ENCODE measurements around the gene C1orf226.

The C1orf226 gene

GRCh38 chr1:162386292-162387225 lies 5.0 kb downstream of the C1orf226 start:
- Mint-ChIP-seq H3K4me3 (no peak overlapping the region), H3K36me3 (no peaks in the 10 kb centered on the region), H3K4me1 (no peaks in the 10 kb centered on the region), H3K9me3 (no peaks in the 10 kb centered on the region), H3K27ac (no peak overlapping the region)
- DNase-seq (ENCODE audit: low spot score in 2 of 2) (no peak), ATAC-seq (no peak)

- H3K36me3 Mint-ChIP-seq: no peaks in the 10 kb centered on the region
- no peak overlapping the region for H3K4me3 Mint-ChIP-seq
- no peaks in the 10 kb centered on the region for H3K9me3 Mint-ChIP-seq
- no peak for ATAC-seq
- DNase-seq (ENCODE audit: low spot score in 2 of 2): no peak
- H3K27ac Mint-ChIP-seq: no peak overlapping the region
- no peaks in the 10 kb centered on the region for H3K4me1 Mint-ChIP-seq
Observed at GRCh38 chr1:162387226-162388082, 5.9 kb downstream of the C1orf226 start.

- Mint-ChIP-seq H3K9me3 (no peaks in the 10 kb centered on the region), H3K4me3 (no peak overlapping the region), H3K4me1 (no peaks in the 10 kb centered on the region), H3K36me3 (no peaks in the 10 kb centered on the region), H3K27ac (no peak overlapping the region)
- no peak for ATAC-seq
- DNase-seq (ENCODE audit: low spot score in 2 of 2): no peak
Observed at GRCh38 chr1:162388083-162388594, 6.6 kb downstream of the C1orf226 start.

GRCh38 chr1:162388615-162389014 lies 7.1 kb downstream of the C1orf226 start:
- no peak overlapping the region for H3K4me3 Mint-ChIP-seq
- no peak for DNase-seq (ENCODE audit: low spot score in 2 of 2)
- no peaks in the 10 kb centered on the region for H3K36me3 Mint-ChIP-seq
- no peaks in the 10 kb centered on the region for H3K9me3 Mint-ChIP-seq
- H3K4me1 Mint-ChIP-seq: no peaks in the 10 kb centered on the region
- no peak for ATAC-seq
- H3K27ac Mint-ChIP-seq: no peak overlapping the region

- H3K4me1 Mint-ChIP-seq: no peaks in the 10 kb centered on the region
- H3K9me3 Mint-ChIP-seq: no peaks in the 10 kb centered on the region
- no peak for DNase-seq (ENCODE audit: low spot score in 2 of 2)
- no peak overlapping the region for H3K27ac Mint-ChIP-seq
- ATAC-seq: no peak
- H3K4me3 Mint-ChIP-seq: no peak overlapping the region
- H3K36me3 Mint-ChIP-seq: no peaks in the 10 kb centered on the region
Observed at GRCh38 chr1:162389021-162389818, 7.7 kb downstream of the C1orf226 start.

GRCh38 chr1:162389971-162390370 lies 8.4 kb downstream of the C1orf226 start:
- H3K27ac Mint-ChIP-seq: no peak overlapping the region
- no peak for ATAC-seq
- H3K4me3 Mint-ChIP-seq: no peak overlapping the region
- no peaks in the 10 kb centered on the region for H3K9me3 Mint-ChIP-seq
- H3K36me3 Mint-ChIP-seq: no peaks in the 10 kb centered on the region
- DNase-seq (ENCODE audit: low spot score in 2 of 2): no peak
- no peaks in the 10 kb centered on the region for H3K4me1 Mint-ChIP-seq

- ATAC-seq: peak; percentile 24
- no peaks in the 10 kb centered on the region for H3K4me1 Mint-ChIP-seq
- H3K4me3 Mint-ChIP-seq: no peak overlapping the region
- no peaks in the 10 kb centered on the region for H3K36me3 Mint-ChIP-seq
- DNase-seq (ENCODE audit: low spot score in 2 of 2): peak in 1 of 2 donors; percentile 28
- no peak overlapping the region for H3K27ac Mint-ChIP-seq
- H3K9me3 Mint-ChIP-seq: no peaks in the 10 kb centered on the region
Observed at GRCh38 chr1:162390396-162391185, 9.1 kb downstream of the C1orf226 start.

- DNase-seq (ENCODE audit: low spot score in 2 of 2) (no peak), ATAC-seq (no peak)
- Mint-ChIP-seq H3K36me3 (no peaks in the 10 kb centered on the region), H3K27ac (no peak overlapping the region), H3K9me3 (no peaks in the 10 kb centered on the region), H3K4me1 (no peaks in the 10 kb centered on the region), H3K4me3 (no peak overlapping the region)
Observed at GRCh38 chr1:162391790-162392563, 10.4 kb downstream of the C1orf226 start.

- H3K4me1 Mint-ChIP-seq: no peaks in the 10 kb centered on the region
- H3K9me3 Mint-ChIP-seq: no peaks in the 10 kb centered on the region
- peak; percentile 32 for ATAC-seq
- no peaks in the 10 kb centered on the region for H3K36me3 Mint-ChIP-seq
- H3K27ac Mint-ChIP-seq: no peak overlapping the region
- peak in 1 of 2 donors; percentile 29 for DNase-seq (ENCODE audit: low spot score in 2 of 2)
- no peak overlapping the region for H3K4me3 Mint-ChIP-seq
Observed at GRCh38 chr1:162396201-162396906, 14.8 kb downstream of the C1orf226 start.

GRCh38 chr1:162397039-162397448 lies 15.5 kb downstream of the C1orf226 start:
- H3K9me3 Mint-ChIP-seq: no peaks in the 10 kb centered on the region
- no peaks in the 10 kb centered on the region for H3K4me1 Mint-ChIP-seq
- H3K27ac Mint-ChIP-seq: no peak overlapping the region
- H3K4me3 Mint-ChIP-seq: no peak overlapping the region
- ATAC-seq: no peak
- no peaks in the 10 kb centered on the region for H3K36me3 Mint-ChIP-seq
- peak in 1 of 2 donors; percentile 15 for DNase-seq (ENCODE audit: low spot score in 2 of 2)

- Mint-ChIP-seq H3K36me3 (no peaks in the 10 kb centered on the region), H3K4me1 (no peaks in the 10 kb centered on the region), H3K9me3 (no peaks in the 10 kb centered on the region), H3K4me3 (no peak overlapping the region), H3K27ac (no peak overlapping the region)
- DNase-seq (ENCODE audit: low spot score in 2 of 2) (peak in 1 of 2 donors; percentile 25), ATAC-seq (no peak)
Observed at GRCh38 chr1:162397943-162398560, 16.5 kb downstream of the C1orf226 start.

- DNase-seq (ENCODE audit: low spot score in 2 of 2) (peak in 1 of 2 donors; percentile 22), ATAC-seq (no peak)
- H3K4me1 Mint-ChIP-seq: no peaks in the 10 kb centered on the region
- H3K9me3 Mint-ChIP-seq: no peaks in the 10 kb centered on the region
- no peaks in the 10 kb centered on the region for H3K36me3 Mint-ChIP-seq
- no peak overlapping the region for H3K4me3 Mint-ChIP-seq
- no peak overlapping the region for H3K27ac Mint-ChIP-seq
Observed at GRCh38 chr1:162398999-162399580, 17.6 kb downstream of the C1orf226 start.

Measured in stimulated activated effector memory CD8-positive, alpha-beta T cell treated with anti-CD3 and anti-CD28 coated beads, Interleukin-12 subunit alpha, Interleukin-12 subunit beta, amount 100 ng/mL, for 72 hours (primary cell).